HL-60 (cell line): Measurements from ENCODE around the gene ZNF500.
A peak's percentile ranks its signal among the peaks of the same experiment; 100 is the strongest.

Experiments used
- DNase-seq, 2 experiments: peaks; one replicate each; pipeline ENCODE4 v3.0.0-alpha.2; 2010 to 2020; ENCODE audit warnings: low read depth in 1 of 2, low spot score in 1 of 2
- H3K27ac ChIP-seq: fragments of 250-450 bp; sonication (Bioruptor Pico); replicated peaks from 2 replicates; pipeline ENCODE4 v1.5.1; 2020; ENCODE audit warnings: mild to moderate bottlenecking, moderate library complexity
- H3K27me3 ChIP-seq: fragments of 250-450 bp; sonication (Bioruptor Pico); 2 replicates; pipeline ENCODE4 v1.5.1; 2021; ENCODE audit warnings: mild to moderate bottlenecking, moderate library complexity; ENCODE audit not compliant: insufficient read depth, poor library complexity, severe bottlenecking
- H3K4me3 ChIP-seq: replicated peaks from 2 replicates; pipeline ENCODE4 v1.5.1; 2011; ENCODE audit warnings: mild to moderate bottlenecking, control low read depth, low read length; ENCODE audit not compliant: insufficient read depth
- GABPA ChIP-seq: IDR thresholded peaks from 2 replicates; pipeline ENCODE4 v1.6.1; 2012; ENCODE audit warnings: low read depth
- POLR2AphosphoS5 ChIP-seq: IDR thresholded peaks from 2 replicates; pipeline ENCODE4 v1.6.1; 2012; ENCODE audit warnings: low read depth
- SPI1 ChIP-seq: IDR thresholded peaks from 2 replicates; pipeline ENCODE4 v1.6.1; 2012; ENCODE audit warnings: low read depth, mild to moderate bottlenecking, borderline replicate concordance
- TF ChIP-seq, protein P1 (sequence below): IDR thresholded peaks from one replicate; pipeline ENCODE4 v1.5.1; 2011; ENCODE audit warnings: low read length, control low read depth, inconsistent platforms; ENCODE audit not compliant: insufficient read depth
- TF ChIP-seq, protein P2 (sequence below): IDR thresholded peaks from 2 replicates; pipeline ENCODE4 v1.6.1; 2012; ENCODE audit warnings: low read depth; ENCODE audit not compliant: insufficient replicate concordance

The ZNF500 gene

DNA sequence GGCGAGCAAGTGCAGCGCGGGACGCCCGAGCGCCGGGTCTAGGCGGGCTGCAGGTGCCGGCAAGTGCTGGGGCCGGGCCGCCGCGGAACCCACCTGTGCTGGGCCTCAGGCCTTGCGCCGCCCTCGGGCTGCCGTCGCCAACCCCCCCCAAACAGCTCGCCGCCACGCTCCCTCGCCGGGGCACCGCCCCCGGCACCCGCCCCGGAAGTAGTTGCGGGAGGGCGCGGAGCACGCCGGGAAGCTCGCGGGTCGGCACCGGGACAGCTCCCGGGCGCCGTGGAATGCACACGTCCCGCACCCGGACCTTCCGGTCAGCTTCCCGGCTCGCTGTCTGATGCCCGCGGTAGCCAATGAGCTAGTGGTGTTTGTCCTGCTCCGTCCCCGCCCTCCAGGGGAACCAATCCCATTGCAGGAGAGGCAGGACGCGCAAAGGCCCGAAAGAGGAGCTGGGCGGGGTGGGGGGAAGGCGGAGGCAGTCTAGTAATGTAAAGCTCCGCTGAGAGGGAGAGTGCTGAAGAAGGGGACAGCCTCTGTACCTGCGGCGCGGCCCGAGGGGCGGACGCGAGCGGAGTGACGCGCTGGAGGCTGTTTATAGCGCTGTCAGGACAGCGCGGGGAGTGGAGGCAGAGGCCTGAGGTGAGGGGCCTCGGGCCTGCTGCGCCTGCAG lies 32.8 kb downstream of the ZNF500 start, which contains the start of the genes ANKS3 and DNAAF8:
TSS of gene ANKS3 (minus strand) at position 209 of the 667 bp plus-strand sequence. CDS start 4,122 bp downstream, outside the sequence.
TSS of gene DNAAF8 (plus strand) at position 475 of the 667 bp plus-strand sequence. CDS start 1,978 bp downstream, outside the sequence.
- TF ChIP-seq SPI1, result no peak
- peak; percentile 87 for TF ChIP-seq GABPA
- TF ChIP-seq, protein P1, sequence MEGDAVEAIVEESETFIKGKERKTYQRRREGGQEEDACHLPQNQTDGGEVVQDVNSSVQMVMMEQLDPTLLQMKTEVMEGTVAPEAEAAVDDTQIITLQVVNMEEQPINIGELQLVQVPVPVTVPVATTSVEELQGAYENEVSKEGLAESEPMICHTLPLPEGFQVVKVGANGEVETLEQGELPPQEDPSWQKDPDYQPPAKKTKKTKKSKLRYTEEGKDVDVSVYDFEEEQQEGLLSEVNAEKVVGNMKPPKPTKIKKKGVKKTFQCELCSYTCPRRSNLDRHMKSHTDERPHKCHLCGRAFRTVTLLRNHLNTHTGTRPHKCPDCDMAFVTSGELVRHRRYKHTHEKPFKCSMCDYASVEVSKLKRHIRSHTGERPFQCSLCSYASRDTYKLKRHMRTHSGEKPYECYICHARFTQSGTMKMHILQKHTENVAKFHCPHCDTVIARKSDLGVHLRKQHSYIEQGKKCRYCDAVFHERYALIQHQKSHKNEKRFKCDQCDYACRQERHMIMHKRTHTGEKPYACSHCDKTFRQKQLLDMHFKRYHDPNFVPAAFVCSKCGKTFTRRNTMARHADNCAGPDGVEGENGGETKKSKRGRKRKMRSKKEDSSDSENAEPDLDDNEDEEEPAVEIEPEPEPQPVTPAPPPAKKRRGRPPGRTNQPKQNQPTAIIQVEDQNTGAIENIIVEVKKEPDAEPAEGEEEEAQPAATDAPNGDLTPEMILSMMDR, result no peak
- TF ChIP-seq, protein P2, sequence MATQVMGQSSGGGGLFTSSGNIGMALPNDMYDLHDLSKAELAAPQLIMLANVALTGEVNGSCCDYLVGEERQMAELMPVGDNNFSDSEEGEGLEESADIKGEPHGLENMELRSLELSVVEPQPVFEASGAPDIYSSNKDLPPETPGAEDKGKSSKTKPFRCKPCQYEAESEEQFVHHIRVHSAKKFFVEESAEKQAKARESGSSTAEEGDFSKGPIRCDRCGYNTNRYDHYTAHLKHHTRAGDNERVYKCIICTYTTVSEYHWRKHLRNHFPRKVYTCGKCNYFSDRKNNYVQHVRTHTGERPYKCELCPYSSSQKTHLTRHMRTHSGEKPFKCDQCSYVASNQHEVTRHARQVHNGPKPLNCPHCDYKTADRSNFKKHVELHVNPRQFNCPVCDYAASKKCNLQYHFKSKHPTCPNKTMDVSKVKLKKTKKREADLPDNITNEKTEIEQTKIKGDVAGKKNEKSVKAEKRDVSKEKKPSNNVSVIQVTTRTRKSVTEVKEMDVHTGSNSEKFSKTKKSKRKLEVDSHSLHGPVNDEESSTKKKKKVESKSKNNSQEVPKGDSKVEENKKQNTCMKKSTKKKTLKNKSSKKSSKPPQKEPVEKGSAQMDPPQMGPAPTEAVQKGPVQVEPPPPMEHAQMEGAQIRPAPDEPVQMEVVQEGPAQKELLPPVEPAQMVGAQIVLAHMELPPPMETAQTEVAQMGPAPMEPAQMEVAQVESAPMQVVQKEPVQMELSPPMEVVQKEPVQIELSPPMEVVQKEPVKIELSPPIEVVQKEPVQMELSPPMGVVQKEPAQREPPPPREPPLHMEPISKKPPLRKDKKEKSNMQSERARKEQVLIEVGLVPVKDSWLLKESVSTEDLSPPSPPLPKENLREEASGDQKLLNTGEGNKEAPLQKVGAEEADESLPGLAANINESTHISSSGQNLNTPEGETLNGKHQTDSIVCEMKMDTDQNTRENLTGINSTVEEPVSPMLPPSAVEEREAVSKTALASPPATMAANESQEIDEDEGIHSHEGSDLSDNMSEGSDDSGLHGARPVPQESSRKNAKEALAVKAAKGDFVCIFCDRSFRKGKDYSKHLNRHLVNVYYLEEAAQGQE, result peak; percentile 85
- TF ChIP-seq POLR2AphosphoS5, result peak; percentile 32; the same call in 1 of the 2 replicates
- DNase-seq, result peak; percentile 94 to 95
- peak within 1 kb of the TSS; percentile 75 for H3K27ac ChIP-seq
- H3K27me3 ChIP-seq, result no peaks in the 10 kb centered on the region
- peak within 1 kb of the TSS; percentile 98 for H3K4me3 ChIP-seq

DNA sequence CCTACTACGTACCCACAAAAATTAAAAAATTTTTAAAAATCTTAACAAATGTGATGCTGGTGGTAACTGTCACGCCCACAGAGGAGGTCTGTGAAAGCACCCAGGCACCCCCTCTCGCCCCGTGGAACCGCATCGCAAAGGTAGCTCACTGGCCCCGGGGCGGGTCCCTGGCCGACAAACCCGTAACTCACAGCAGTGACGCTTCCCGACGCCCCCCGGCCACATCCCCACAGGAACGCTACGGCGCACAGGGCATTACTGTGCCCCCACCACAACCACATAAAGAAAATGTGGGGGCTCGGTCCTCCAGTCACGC lies 33.3 kb downstream of the ZNF500 start:
- DNase-seq, result no peak
- Histone ChIP-seq H3K27me3 (no peaks in the 10 kb centered on the region), H3K27ac (peak overlapping the region; percentile 75), H3K4me3 (peak overlapping the region; percentile 98)
- TF ChIP-seq, protein P2, result no peak

DNA sequence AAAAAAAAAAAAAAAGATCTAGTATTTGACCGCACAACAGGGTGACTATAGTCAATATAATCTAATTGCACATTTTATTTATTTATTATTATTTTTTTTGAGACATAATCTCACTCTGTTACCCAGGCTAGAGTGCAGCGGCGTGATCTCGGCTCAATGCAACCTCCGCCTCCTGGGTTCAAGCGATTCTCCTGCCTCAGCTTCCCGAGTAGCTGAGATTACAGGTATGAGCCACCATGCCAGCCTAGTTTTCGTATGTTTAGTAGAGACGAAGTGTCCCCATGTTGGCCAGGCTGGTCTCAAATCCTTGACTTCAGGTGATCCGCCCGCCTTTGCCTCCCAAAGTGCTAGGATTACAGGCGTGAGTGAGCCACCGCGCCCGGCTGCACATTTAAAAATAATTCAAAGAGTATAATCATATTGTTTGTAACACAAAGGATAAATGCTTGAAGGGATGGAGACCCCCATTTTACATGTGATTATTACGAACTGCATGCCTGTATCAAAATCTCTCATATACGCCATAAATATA lies 33.7 kb downstream of the ZNF500 start:
- H3K27ac ChIP-seq, result peak overlapping the region; percentile 75; the same call in 1 of the 2 replicates
- no peak for TF ChIP-seq GABPA
- no peak for TF ChIP-seq SPI1
- TF ChIP-seq, protein P1, result no peak
- no peaks in the 10 kb centered on the region for H3K27me3 ChIP-seq
- no peak for DNase-seq
- H3K4me3 ChIP-seq, result peak overlapping the region; percentile 98

DNA sequence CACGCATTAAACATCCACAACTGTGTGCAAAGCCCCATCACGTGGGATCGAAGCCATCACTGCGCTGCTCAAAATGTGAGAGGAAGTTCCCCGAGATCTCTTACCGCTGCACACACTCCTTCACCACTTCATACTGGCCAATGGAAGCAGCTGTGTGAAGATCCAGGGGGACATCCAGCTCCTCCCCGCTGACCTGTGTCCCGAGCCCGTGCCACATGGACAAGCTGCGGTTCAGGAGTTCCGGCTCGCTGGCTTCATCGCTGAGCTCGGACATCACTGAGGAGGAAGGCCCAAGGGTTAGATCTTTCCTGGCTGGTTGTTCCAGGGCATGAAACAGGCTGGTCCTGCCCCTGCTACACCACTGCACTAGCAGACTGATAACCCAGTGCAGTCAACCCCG lies 37.1 kb downstream of the ZNF500 start:
- H3K4me3 ChIP-seq, result no peak overlapping the region
- no peak for DNase-seq
- TF ChIP-seq POLR2AphosphoS5 (no peak), GABPA (no peak), SPI1 (no peak)
- TF ChIP-seq, protein P1, result no peak
- TF ChIP-seq, protein P2, result no peak
- no peaks in the 10 kb centered on the region for H3K27me3 ChIP-seq
- H3K27ac ChIP-seq, result no peak overlapping the region
